ENCODE data around the gene C20orf144. TPM values are rescaled to one million over a fixed set of nuclear protein-coding genes. Genes with fewer than 3 reads are reported as not detected.
A peak's percentile ranks its signal among the peaks of the same experiment; 100 is the strongest.

The C20orf144 gene
- total and polyA plus RNA-seq, 8 donors: 0.19 to 0.31 TPM; not detected in 6

- Histone ChIP-seq H3K9me3 (no peaks in the 10 kb centered on the region), H3K36me3 (peaks cover 13 to 34% (median 33%) of the 10 kb centered on the region in 4 donors), H3K27ac (peak overlapping the region; percentile 68 to 78 (median 74)), H3K4me1 (peaks cover 39 to 55% (median 49%) of the 10 kb centered on the region in 4 donors), H3K4me3 (peak overlapping the region in 1 of 4 donors; percentile 4), H3K27me3 (no peaks in the 10 kb centered on the region)
- peak; percentile 7 to 59 for DNase-seq
- intact Hi-C loops (cut with DNase I; ENCODE audit: low total_unique reads): no loop called here
- TF ChIP-seq POLR2AphosphoS5 (IDR thresholded peaks at IDR 0.05) (peak in 2 of 3 donors; percentile 19 to 35), EP300 (IDR thresholded peaks at IDR 0.05) (no peak), POLR2A (IDR thresholded peaks at IDR 0.05) (no peak), CTCF (IDR thresholded peaks at IDR 0.05) (peak in 1 of 7 experiments; percentile 4)
- 36 to 65% (median 48%) methylated on average over 11 of the region's 11 CpGs for WGBS, 5 donors
These were observed 14.3 kb upstream of the C20orf144 start for GRCh38 chr20:33647603-33648395.

- peaks cover 13 to 28% (median 26%) of the 10 kb centered on the region in 4 donors for H3K36me3 ChIP-seq
- H3K9me3 ChIP-seq: no peaks in the 10 kb centered on the region
- 68 to 75% (median 73%) methylated on average over 14 of the region's 14 CpGs for WGBS, 5 donors
- peak overlapping the region in 1 of 4 donors; percentile 4 for H3K4me3 ChIP-seq
- TF ChIP-seq EP300 (IDR thresholded peaks at IDR 0.05): no peak
- TF ChIP-seq CTCF (IDR thresholded peaks at IDR 0.05): no peak
- no peak for TF ChIP-seq POLR2A (IDR thresholded peaks at IDR 0.05)
- peak in 1 of 2 donors; percentile 31 for DNase-seq
- peak overlapping the region; percentile 55 to 78 (median 74) for H3K27ac ChIP-seq
- H3K4me1 ChIP-seq: peaks cover 46 to 62% (median 56%) of the 10 kb centered on the region in 4 donors
- intact Hi-C loops (cut with DNase I; ENCODE audit: low total_unique reads): no loop called here
- H3K27me3 ChIP-seq: no peaks in the 10 kb centered on the region
These were observed 13.6 kb upstream of the C20orf144 start for GRCh38 chr20:33648396-33649004.

GRCh38 chr20:33649201-33649681 lies 12.9 kb upstream of the C20orf144 start:
- Histone ChIP-seq H3K4me3 (peak overlapping the region in 1 of 4 donors; percentile 18), H3K36me3 (peaks cover 10 to 22% (median 20%) of the 10 kb centered on the region in 4 donors), H3K4me1 (peaks cover 54 to 69% (median 63%) of the 10 kb centered on the region in 4 donors), H3K27ac (peak overlapping the region; percentile 4 to 78 (median 74)), H3K27me3 (no peaks in the 10 kb centered on the region), H3K9me3 (no peaks in the 10 kb centered on the region)
- intact Hi-C loops (cut with DNase I; ENCODE audit: low total_unique reads): no loop called here
- peak; percentile 63 to 71 for DNase-seq
- WGBS, 5 donors: 41 to 64% (median 53%) methylated on average over 18 to 19 of the region's 19 CpGs
- TF ChIP-seq POLR2A (IDR thresholded peaks at IDR 0.05) (no peak), EP300 (IDR thresholded peaks at IDR 0.05) (no peak), CTCF (IDR thresholded peaks at IDR 0.05) (no peak), POLR2AphosphoS5 (IDR thresholded peaks at IDR 0.05) (no peak)

DNA sequence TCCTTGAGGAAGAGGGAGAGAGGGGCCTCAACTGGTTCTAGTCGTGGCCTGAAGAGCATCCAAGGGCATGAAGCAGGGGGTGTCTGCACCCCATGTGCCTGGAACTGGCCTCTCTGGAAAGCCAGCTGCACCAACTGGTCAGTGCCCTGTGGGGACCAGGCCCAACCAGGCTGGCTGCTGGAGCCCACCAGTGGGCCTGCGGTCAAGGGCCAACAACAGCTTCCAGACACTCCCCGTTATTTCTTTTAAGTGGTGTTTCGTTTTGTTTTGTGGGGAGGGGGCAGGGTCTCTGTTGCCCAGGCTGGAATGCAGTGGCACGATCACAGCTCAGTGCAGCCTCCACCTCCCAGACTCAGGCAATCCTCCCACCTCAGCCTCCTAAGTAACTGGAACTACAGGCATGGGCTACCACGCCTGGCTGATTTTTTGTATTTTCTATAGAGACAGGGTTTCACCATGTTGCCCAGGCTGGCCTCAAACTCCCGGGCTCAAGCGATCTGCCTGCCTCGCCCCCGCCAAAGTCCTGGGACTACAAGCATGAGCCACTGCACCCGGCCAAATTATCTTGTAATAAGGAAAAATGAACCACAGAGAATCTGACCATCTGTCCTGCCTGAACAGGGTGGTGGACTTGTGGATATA lies 11.9 kb upstream of the C20orf144 start:
- Histone ChIP-seq H3K27me3 (no peaks in the 10 kb centered on the region), H3K9me3 (no peaks in the 10 kb centered on the region), H3K4me3 (no peak overlapping the region), H3K4me1 (peaks cover 64 to 79% (median 72%) of the 10 kb centered on the region in 4 donors), H3K27ac (peak overlapping the region in 1 of 5 donors; percentile 78), H3K36me3 (peaks cover 0 to 12% (median 10%) of the 10 kb centered on the region in 4 donors)
- TF ChIP-seq POLR2AphosphoS5 (IDR thresholded peaks at IDR 0.05): no peak
- TF ChIP-seq CTCF (IDR thresholded peaks at IDR 0.05): no peak
- TF ChIP-seq POLR2A (IDR thresholded peaks at IDR 0.05): no peak
- TF ChIP-seq EP300 (IDR thresholded peaks at IDR 0.05): no peak
- peak in 1 of 2 donors; percentile 10 for DNase-seq
- 84 to 93% (median 89%) methylated on average over 10 to 11 of the region's 11 CpGs for whole genome bisulfite sequencing, 5 donors
- intact Hi-C loops (cut with DNase I; ENCODE audit: low total_unique reads): no loop called here
